ENCODE results near the gene SLC1A6.

SLC1A6 gene

DNA sequence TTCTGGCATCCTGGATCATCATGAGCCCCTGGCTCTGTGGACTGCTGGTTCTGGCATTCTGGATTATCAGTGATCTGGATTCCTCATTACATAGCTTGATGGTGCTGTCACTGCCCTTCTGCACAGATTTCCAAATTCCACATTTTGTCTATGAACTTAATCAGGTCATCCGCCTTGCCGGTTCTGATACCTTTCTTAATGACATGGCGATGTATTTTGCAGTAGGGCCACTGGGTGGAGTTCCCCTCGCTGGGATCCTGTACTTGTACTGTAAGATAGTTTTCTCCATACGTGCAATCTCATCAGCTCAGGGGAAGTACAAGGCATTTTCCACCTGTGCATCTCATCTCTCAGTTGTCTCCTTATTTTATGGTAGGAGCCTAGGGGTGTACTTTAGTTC is 62.8 kb downstream of the SLC1A6 start:
- Histone ChIP-seq H3K27ac (ENCODE audit: low read depth, low read length) (no peak overlapping the region), H3K36me3 (ENCODE audit: control insufficient read depth, low read length) (no peaks in the 10 kb centered on the region), H3K4me1 (ENCODE audit: control insufficient read depth, low read length) (no peaks in the 10 kb centered on the region), H3K27me3 (ENCODE audit: control insufficient read depth, low read length) (no peaks in the 10 kb centered on the region), H3K4me3 (ENCODE audit: low read length) (no peak overlapping the region), H3K9me3 (ENCODE audit: control insufficient read depth, insufficient read depth, low read length) (no peaks in the 10 kb centered on the region), H3K9me2 (replicated peaks; ENCODE audit: control insufficient read depth, low read length) (no peaks in the 10 kb centered on the region), H3F3A (ENCODE audit: control insufficient read depth, insufficient read depth) (no peaks in the 10 kb centered on the region), H4K20me1 (ENCODE audit: control insufficient read depth, insufficient read depth, low read depth, low read length) (no peaks in the 10 kb centered on the region), H3K4me2 (ENCODE audit: low read length) (no peak overlapping the region), H3K79me2 (ENCODE audit: control insufficient read depth, low read length) (no peaks in the 10 kb centered on the region)
- TF ChIP-seq CTCF (IDR thresholded peaks at IDR 0.05; ENCODE audit: low read depth, low read length, poor library complexity, severe bottlenecking) (no peak), EZH2phosphoT487 (IDR thresholded peaks at IDR 0.05; ENCODE audit: borderline replicate concordance, low read length) (no peak)

- Histone ChIP-seq H3K4me3 (ENCODE audit: low read length) (no peak overlapping the region), H3K36me3 (ENCODE audit: control insufficient read depth, low read length) (no peaks in the 10 kb centered on the region), H3K27ac (ENCODE audit: low read depth, low read length) (no peak overlapping the region), H3K4me1 (ENCODE audit: control insufficient read depth, low read length) (no peaks in the 10 kb centered on the region), H4K20me1 (ENCODE audit: control insufficient read depth, insufficient read depth, low read depth, low read length) (no peaks in the 10 kb centered on the region), H3K9me3 (ENCODE audit: control insufficient read depth, insufficient read depth, low read length) (no peaks in the 10 kb centered on the region), H3K79me2 (ENCODE audit: control insufficient read depth, low read length) (no peaks in the 10 kb centered on the region), H3K4me2 (ENCODE audit: low read length) (no peak overlapping the region), H3F3A (ENCODE audit: control insufficient read depth, insufficient read depth) (no peaks in the 10 kb centered on the region), H3K27me3 (ENCODE audit: control insufficient read depth, low read length) (no peaks in the 10 kb centered on the region), H3K9me2 (replicated peaks; ENCODE audit: control insufficient read depth, low read length) (no peaks in the 10 kb centered on the region)
- TF ChIP-seq EZH2phosphoT487 (IDR thresholded peaks at IDR 0.05; ENCODE audit: borderline replicate concordance, low read length), result no peak
Measured at GRCh38 chr19:14915116-14915515, 64.5 kb downstream of the SLC1A6 start.

- Histone ChIP-seq H3K36me3 (ENCODE audit: control insufficient read depth, low read length) (no peaks in the 10 kb centered on the region), H4K20me1 (ENCODE audit: control insufficient read depth, insufficient read depth, low read depth, low read length) (no peaks in the 10 kb centered on the region), H3K4me3 (ENCODE audit: low read length) (no peak overlapping the region), H3K27ac (ENCODE audit: low read depth, low read length) (no peak overlapping the region), H3K9me2 (replicated peaks; ENCODE audit: control insufficient read depth, low read length) (no peaks in the 10 kb centered on the region), H3K79me2 (ENCODE audit: control insufficient read depth, low read length) (no peaks in the 10 kb centered on the region), H3K4me1 (ENCODE audit: control insufficient read depth, low read length) (no peaks in the 10 kb centered on the region), H3K9me3 (ENCODE audit: control insufficient read depth, insufficient read depth, low read length) (no peaks in the 10 kb centered on the region), H3K4me2 (ENCODE audit: low read length) (no peak overlapping the region), H3K27me3 (ENCODE audit: control insufficient read depth, low read length) (peaks cover 5% of the 10 kb centered on the region), H3F3A (ENCODE audit: control insufficient read depth, insufficient read depth) (no peaks in the 10 kb centered on the region)
- TF ChIP-seq CTCF (IDR thresholded peaks at IDR 0.05; ENCODE audit: low read depth, low read length, poor library complexity, severe bottlenecking) (no peak), EZH2phosphoT487 (IDR thresholded peaks at IDR 0.05; ENCODE audit: borderline replicate concordance, low read length) (no peak)
Measured at GRCh38 chr19:14906711-14907110, 73.0 kb downstream of the SLC1A6 start.

DNA sequence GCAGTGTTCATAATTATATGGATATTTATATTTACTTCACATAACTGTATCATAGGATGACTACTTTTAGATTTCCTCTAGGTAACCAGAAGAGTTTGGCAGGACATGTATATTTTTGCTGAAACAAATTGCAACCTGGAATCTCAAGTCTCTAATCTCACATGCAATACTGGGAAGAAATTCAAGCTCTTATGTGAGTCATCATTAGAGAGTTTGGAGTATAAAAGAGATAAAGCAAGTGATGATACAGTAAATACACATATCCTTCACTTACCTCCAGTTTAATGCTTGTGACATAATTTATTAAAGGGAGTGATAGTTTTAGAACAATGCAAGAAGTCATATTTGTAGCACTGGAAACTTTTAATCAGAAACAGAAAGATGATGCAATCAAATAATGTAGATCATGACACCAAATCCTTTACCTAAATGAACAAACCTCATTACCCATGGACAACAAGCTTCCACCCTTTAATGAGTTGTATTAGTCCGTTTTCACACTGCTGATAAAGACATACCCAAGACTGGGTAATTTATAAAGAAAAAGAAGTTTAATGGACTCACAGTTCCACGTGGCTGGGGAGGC is 77.9 kb downstream of the SLC1A6 start:
- H3K36me3 ChIP-seq (ENCODE audit: control insufficient read depth, low read length), result no peaks in the 10 kb centered on the region
- no peaks in the 10 kb centered on the region for H3K9me2 ChIP-seq (replicated peaks; ENCODE audit: control insufficient read depth, low read length)
- no peak overlapping the region for H3K4me2 ChIP-seq (ENCODE audit: low read length)
- peaks cover 16% of the 10 kb centered on the region for H3K27me3 ChIP-seq (ENCODE audit: control insufficient read depth, low read length)
- H3K79me2 ChIP-seq (ENCODE audit: control insufficient read depth, low read length), result no peaks in the 10 kb centered on the region
- H3K4me1 ChIP-seq (ENCODE audit: control insufficient read depth, low read length), result no peaks in the 10 kb centered on the region
- TF ChIP-seq EZH2phosphoT487 (IDR thresholded peaks at IDR 0.05; ENCODE audit: borderline replicate concordance, low read length) (no peak), CTCF (IDR thresholded peaks at IDR 0.05; ENCODE audit: low read depth, low read length, poor library complexity, severe bottlenecking) (no peak)
- no peaks in the 10 kb centered on the region for H4K20me1 ChIP-seq (ENCODE audit: control insufficient read depth, insufficient read depth, low read depth, low read length)
- H3F3A ChIP-seq (ENCODE audit: control insufficient read depth, insufficient read depth), result no peaks in the 10 kb centered on the region
- H3K27ac ChIP-seq (ENCODE audit: low read depth, low read length), result no peak overlapping the region
- no peak overlapping the region for H3K4me3 ChIP-seq (ENCODE audit: low read length)
- no peaks in the 10 kb centered on the region for H3K9me3 ChIP-seq (ENCODE audit: control insufficient read depth, insufficient read depth, low read length)
